Measurements from ENCODE around the gene EEF1A2.

Gene EEF1A2

GRCh38 chr20:63498960-63499337 is at the start of gene EEF1A2:
EEF1A2 (minus strand) TSS chr20:63499083; CDS start chr20:63497763, 1,320 bp downstream.
- peak in 1 of 2 donors; percentile 37 for DNase-seq (ENCODE audit: extremely low read depth in 1 of 2, low read depth in 1 of 2)

GRCh38 chr20:63548542-63548941 is 49.7 kb upstream of the EEF1A2 start:
- DNase-seq (ENCODE audit: extremely low read depth in 1 of 2, low read depth in 1 of 2) = no peak

GRCh38 chr20:63547725-63548480 is 49.0 kb upstream of the EEF1A2 start, which contains the start of gene SRMS:
SRMS (minus strand) TSS chr20:63547749; CDS start chr20:63547463, 286 bp downstream.
- no peak for DNase-seq (ENCODE audit: extremely low read depth in 1 of 2, low read depth in 1 of 2)

- no peak for DNase-seq (ENCODE audit: extremely low read depth in 1 of 2, low read depth in 1 of 2)
Measured at GRCh38 chr20:63546956-63547724, 48.3 kb upstream of the EEF1A2 start.

- DNase-seq (ENCODE audit: extremely low read depth in 1 of 2, low read depth in 1 of 2) = no peak
Measured at GRCh38 chr20:63546256-63546955, 47.5 kb upstream of the EEF1A2 start.

GRCh38 chr20:63545814-63546213 is 46.9 kb upstream of the EEF1A2 start:
- DNase-seq (ENCODE audit: extremely low read depth in 1 of 2, low read depth in 1 of 2) = no peak

GRCh38 chr20:63544958-63545516 is 46.2 kb upstream of the EEF1A2 start:
- no peak for DNase-seq (ENCODE audit: extremely low read depth in 1 of 2, low read depth in 1 of 2)

GRCh38 chr20:63544241-63544957 is 45.5 kb upstream of the EEF1A2 start:
- no peak for DNase-seq (ENCODE audit: extremely low read depth in 1 of 2, low read depth in 1 of 2)

GRCh38 chr20:63543733-63544132 is 44.9 kb upstream of the EEF1A2 start:
- no peak for DNase-seq (ENCODE audit: extremely low read depth in 1 of 2, low read depth in 1 of 2)

GRCh38 chr20:63543131-63543530 is 44.2 kb upstream of the EEF1A2 start:
- DNase-seq (ENCODE audit: extremely low read depth in 1 of 2, low read depth in 1 of 2) = no peak

- no peak for DNase-seq (ENCODE audit: extremely low read depth in 1 of 2, low read depth in 1 of 2)
Measured at GRCh38 chr20:63542696-63543095, 43.8 kb upstream of the EEF1A2 start.

- DNase-seq (ENCODE audit: extremely low read depth in 1 of 2, low read depth in 1 of 2) = no peak
Measured at GRCh38 chr20:63542031-63542559, 43.2 kb upstream of the EEF1A2 start.

GRCh38 chr20:63541371-63541770 is 42.5 kb upstream of the EEF1A2 start:
- no peak for DNase-seq (ENCODE audit: extremely low read depth in 1 of 2, low read depth in 1 of 2)

GRCh38 chr20:63540417-63541186 is 41.7 kb upstream of the EEF1A2 start:
- DNase-seq (ENCODE audit: extremely low read depth in 1 of 2, low read depth in 1 of 2) = no peak

GRCh38 chr20:63539441-63540370 is 40.8 kb upstream of the EEF1A2 start:
- DNase-seq (ENCODE audit: extremely low read depth in 1 of 2, low read depth in 1 of 2) = no peak

GRCh38 chr20:63539092-63539430 is 40.2 kb upstream of the EEF1A2 start:
- no peak for DNase-seq (ENCODE audit: extremely low read depth in 1 of 2, low read depth in 1 of 2)

- no peak for DNase-seq (ENCODE audit: extremely low read depth in 1 of 2, low read depth in 1 of 2)
Measured at GRCh38 chr20:63538204-63539091, 39.6 kb upstream of the EEF1A2 start.
